Left colon (tissue), 2 donors: ENCODE measurements around the gene LRRC59. TPM values are rescaled to one million over a fixed set of nuclear protein-coding genes. Genes with fewer than 3 reads are reported as not detected.
A peak's percentile ranks its signal among the peaks of the same experiment; 100 is the strongest.
"Not testable (repeated sequence)": the region's sequence is repeated elsewhere in the genome, so short reads cannot be mapped to it uniquely, and the experiment has no call there.

Experiments
- ATAC-seq: fragments of 200-7000 bp; cut with Tn5 transposase; one replicate; pipeline ENCODE4 v1.9.1; 2020; ENCODE audit warnings: mild to moderate bottlenecking, moderate library complexity
- DNase-seq, 2 donors: peaks; one replicate each; pipeline ENCODE4 v3.0.0-alpha.2; 2020
- intact Hi-C, 2 donors: fragments of 100-400 bp; cut with DNase I in 1 of 2; cut with micrococcal nuclease in 1 of 2; formaldehyde crosslinking; loops; one replicate each; pipeline versions ENCODE4 v1.11.2 to v1.14.0; 2022; cut with DNase I, micrococcal nuclease
- long read RNA-seq: library from polyadenylated mRNA; unstranded; transcript quantifications from one replicate; pipeline ENCODE4 v2.0.0, GENCODE V29; 2021
- total RNA-seq, 2 donors: library from RNA; stranded (reverse); fragmentation: NEBNext Ultra II Directional; extraction: Animal tissue kit (Norgen Biotek cat#: 25700); gene quantifications; one replicate each; pipeline ENCODE4 v1.2.1, GENCODE V29; 2021
- donor health status: DM: no; HTN: no; CAD: no.
- donor health status: DM: yes; HTN: yes; CAD: no.

Gene LRRC59
- 100 to 1,000 TPM; 113 to 155 TPM for total RNA-seq
- long read RNA-seq, transcript LRRC59-201 (7 exons, 2,910 nt): major isoform, 107 of 149 reads
- long read RNA-seq, partial matches to known transcripts: 38 of 149 reads
- long read RNA-seq, other reads (novel, unspliced or antisense): 4 of 149 reads

DNA sequence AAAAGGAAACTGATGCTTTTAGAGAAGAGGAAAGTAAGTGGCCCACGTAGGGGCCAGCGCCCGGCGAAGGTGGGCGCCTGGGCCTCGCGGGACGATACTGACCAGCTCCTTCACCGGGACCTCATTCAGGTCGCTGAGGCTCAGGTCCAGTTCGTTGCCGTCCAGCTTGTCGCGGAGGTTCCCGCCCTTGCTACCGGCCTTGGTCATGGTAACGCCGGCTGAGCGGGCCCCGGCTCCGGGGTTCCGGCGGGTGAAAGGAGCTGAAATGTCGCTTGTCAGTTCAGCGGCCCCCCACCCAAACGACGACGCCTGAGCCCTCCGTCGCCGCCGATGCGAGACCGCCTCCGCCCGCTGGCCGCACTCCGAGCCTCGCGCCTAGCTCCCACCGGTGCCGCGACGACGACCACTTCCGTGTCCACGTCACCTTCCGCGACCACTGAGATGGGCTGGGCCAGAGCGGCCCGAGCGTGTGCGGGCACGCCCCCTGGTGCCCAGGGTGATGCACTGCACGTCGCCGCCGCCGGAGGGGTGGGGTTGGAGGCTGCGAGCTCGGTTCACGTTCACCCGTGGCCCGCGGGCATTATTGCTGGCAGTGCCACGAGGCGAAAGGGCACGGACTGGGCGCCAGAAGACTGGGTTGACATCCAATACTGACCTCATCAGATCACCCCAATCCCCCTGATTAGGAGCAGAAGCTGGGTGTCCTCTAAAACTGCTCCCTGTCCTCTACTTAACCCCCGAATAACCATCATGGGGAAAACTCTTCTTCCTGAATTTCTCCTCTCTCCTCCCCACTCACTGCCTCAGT is at the start of gene LRRC59:
TSS of gene LRRC59 (minus strand) at position 413 of the 808 bp plus-strand sequence. CDS start at position 207, 206 bp downstream.
- DNase-seq (peak; percentile 89 to 93), ATAC-seq (peak; percentile 84)
- intact Hi-C loops: no loop called here

DNA sequence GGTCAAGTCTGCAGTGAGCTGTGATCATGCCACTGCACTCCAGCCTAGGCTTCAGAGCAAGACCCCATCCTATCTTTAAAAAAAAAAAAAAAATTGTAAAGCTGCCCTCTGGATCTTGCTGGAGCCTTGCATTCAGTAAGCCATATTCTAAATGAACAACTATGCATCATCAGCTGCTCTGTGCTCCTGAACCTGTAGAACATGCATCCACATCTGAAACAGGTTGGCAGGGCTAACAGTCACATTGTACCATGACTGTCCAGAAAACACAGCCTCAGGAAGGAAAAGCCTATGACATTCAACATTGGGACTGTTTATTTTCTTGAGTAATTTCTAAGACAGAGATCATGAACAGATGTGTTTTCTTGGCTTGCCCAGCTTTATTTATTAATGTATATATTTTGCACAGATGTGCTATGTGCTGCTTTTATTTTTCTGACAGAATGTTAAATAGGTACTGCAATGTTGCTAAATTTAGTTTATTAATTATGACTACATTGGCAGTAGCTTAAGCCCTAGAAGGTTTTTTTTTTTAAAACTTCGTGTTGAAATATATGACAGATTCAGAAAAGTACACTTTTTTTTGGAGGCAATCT is 48.5 kb upstream of the LRRC59 start:
- intact Hi-C loops: no loop called here
- ATAC-seq (no peak), DNase-seq (no peak)

DNA sequence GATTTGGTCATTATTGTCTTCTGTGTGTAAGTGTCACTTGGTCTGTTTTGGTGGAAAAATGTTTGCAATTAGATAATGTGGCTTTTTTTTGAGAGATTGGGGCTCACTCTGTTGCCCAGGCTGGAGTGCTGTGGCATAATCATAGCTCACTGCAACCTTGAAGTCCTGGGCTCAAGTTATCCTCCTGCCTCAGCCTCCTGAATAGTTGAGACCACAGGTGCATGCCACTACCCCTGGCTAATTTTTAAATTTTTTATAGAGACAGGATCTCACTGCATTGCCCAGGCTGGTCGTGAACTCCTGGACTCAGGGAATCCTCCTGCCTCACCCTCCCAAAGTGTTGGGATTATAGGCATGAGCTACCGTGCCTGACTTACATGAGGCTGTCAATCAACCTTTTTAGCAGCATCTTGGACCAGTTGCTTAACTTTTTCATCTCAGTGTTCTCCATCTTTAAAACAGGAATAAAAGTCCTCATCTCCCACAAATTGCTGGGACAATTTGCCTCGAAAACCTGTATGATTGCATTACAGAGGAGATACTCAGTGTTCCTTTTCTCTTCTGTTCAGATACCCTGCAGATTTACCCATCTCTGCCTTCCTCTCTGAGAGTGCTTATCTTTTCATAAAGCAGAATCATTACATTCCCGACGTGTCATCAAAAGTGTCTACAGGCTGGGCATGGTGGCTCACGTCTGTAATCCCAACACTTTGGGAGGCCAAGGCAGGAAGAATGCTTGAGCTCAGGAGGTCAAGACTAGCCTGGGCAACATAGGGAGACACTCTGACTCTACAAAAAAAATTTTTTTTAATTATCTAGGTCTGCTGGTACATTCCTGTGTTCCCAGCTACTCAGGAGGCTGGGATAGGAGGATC is 47.8 kb upstream of the LRRC59 start:
- no peak for ATAC-seq

DNA sequence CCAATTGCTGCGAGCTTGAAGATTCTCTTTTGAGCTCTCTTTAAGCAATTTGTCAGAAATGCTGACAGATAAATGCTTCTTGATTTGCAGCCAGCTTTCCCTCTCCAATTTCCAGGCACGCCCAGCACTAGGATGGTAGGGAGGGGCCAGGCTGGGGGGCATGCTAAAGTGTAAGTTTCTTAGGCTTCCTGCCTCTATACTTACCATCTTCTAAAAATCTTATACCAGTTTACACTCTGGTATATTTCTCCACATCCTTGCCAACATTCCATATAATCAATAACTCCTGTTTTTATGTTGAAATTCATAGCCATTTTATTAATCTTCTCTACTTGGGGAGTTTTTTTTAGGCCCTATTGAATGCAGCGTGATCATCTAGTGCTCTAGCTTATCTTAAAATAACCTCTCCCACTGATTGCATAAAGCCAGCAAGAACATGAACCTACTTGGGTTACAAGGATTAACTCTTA is 46.2 kb upstream of the LRRC59 start:
- intact Hi-C loops: no loop called here
- peak in 1 of 2 donors; percentile 58 for DNase-seq
- peak; percentile 27 for ATAC-seq

More for the DNA sequence above, 47.8 kb upstream of the LRRC59 start:
- intact Hi-C loops: no loop called here
- DNase-seq: no peak

DNA sequence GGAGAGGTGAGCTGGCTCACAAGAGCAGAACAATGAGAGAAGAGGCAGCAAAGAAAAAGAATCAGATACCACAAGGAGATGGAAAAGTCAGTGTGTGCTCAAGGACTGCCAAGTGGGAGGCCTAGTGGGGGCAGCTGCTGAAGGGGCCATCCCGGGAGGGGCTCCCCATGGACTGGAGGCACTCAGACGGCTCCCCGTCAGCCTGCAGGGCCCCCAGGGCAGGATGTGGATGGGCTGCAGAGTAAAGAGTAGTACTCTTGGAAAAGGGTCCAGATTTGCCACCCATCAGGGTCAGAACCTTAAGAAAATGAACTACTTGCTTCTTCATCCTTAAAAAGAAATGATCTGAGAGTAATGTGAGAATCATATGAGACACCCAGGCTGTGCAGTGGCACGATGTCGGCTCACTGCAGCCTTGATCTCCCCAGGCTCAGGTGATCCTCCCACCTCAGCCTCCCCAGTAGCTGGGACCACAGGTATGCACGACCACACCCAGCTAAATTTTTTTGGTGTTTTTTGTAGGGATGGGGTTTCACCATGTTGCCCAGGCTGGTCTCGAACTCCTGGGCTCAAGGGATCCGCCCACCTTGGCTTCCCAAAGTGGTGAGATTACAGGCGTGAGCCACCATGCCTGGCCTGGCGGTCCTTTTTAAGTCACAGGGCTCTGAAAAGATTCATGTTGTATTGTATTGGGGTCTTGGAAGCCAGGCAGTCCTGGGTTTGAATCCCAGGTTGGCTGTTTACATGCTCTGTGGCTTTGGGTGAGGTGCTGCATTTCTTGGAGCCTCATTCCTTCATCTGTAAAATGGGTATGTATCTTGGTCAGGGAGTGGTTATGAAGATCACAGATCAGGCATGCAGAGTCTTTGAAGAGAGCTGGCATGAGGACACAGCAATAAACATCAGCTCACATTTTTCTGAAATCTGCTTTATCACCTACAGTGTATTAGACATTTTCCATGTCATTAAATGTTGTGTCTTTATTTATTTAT is 43.8 kb upstream of the LRRC59 start:
- intact Hi-C loops: no loop called here
- DNase-seq (no peak), ATAC-seq (no peak)

DNA sequence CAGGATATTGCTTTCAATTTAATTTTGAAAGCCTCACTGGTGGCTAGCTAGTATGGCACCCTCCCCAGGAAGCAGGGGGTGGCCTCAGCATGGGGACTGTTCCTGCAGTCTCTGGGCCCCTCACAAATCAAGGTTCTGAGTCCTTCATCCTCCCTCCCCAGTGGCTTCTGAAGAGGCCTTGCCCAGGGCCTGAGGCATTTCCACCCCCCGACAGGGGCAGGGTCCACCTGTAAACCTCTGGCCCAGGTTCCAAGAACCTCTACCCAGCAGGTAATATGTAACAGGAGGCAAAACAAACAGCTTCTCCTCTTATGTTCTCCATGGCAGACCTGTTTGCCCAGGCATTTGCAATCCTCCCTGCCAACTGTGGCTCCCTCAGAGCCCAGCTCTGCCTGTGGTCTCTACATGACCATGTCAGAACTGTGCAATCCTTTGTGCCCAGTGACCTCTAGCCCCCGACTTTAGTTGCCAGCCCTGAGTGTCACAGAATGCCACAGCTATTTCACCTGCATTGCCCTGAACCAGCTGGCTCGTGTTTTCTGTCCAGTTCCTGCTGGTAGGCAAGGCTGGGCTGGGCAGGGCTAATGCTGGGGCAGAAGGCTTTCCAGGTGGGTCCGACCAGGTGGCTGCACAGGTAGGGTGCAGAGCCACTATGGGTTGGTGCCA is 43.0 kb upstream of the LRRC59 start:
- ATAC-seq (peak; percentile 88), DNase-seq (peak; percentile 70)
- intact Hi-C loops: no loop called here

DNA sequence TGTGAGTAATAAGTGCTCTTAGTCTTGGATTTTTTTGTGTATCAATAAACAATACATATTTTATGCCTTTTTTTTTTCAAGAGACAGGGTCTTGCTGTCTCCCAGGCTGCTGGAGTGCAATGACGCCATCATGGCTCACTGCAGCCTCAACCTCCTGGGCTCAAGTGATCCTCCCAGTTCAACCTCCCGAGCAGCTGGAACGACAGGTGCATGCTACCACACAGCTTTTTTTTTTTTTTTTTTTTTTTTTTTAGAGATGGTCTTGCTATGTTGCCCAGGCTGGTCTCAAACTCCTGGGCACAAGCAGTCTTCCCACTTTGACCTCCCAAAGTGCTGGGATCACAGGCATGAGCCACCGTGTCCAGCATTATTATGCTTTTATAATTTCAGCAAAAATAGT is 41.7 kb upstream of the LRRC59 start:
- ATAC-seq (no peak), DNase-seq (no peak)
- intact Hi-C loops: no loop called here

DNA sequence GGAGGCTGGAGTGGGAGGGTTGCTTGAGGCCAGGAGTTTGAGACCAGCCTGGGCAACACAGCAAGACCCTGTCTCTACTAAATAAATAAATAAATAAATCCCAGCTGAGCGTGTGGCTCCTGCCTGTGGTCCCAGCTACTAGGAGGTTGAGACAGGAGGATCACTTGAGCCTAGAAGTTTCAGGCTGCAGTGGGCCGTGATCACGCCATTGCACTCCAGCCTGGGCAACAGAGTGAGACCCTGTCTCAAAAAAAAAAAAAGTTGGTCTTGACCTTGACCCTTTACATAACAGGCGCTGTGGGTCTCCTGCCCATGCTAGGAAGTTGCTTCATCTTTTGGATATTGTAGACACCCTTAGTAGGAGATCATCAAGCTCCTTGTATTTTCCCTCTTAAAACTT is 40.1 kb upstream of the LRRC59 start:
- ATAC-seq (no peak), DNase-seq (no peak)
- intact Hi-C loops: no loop called here

DNA sequence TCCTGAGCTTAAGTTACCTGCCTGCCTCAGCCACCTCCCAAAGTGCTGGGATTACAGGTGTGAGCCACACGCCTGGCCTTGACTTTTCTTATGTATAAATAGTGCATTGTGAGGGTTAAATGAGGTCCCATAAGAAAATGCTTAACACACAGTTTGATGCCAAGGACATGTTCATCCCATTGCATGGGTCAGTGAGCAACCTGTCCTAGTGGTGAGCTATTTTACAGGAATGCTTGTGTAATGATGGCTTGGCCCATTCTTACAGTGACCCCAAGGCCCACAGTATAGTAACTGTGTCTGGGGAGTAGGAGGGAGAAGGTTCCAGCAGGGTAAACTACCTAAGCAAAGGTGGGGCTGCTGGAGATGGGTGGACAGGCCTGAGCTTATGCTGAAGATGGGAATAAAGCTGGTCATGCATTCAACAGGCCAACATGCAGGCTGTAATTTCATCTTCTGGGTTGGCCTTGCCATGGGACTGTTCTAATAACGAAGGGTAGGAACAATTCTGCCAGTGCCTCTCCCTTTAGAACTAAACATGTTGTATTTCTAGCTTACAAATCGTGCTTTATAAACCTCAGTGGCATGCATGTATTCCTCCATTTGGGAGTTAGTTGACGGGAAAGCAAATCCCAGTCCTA is 34.9 kb upstream of the LRRC59 start:
- no peak for ATAC-seq
- intact Hi-C loops: no loop called here
- no peak for DNase-seq

DNA sequence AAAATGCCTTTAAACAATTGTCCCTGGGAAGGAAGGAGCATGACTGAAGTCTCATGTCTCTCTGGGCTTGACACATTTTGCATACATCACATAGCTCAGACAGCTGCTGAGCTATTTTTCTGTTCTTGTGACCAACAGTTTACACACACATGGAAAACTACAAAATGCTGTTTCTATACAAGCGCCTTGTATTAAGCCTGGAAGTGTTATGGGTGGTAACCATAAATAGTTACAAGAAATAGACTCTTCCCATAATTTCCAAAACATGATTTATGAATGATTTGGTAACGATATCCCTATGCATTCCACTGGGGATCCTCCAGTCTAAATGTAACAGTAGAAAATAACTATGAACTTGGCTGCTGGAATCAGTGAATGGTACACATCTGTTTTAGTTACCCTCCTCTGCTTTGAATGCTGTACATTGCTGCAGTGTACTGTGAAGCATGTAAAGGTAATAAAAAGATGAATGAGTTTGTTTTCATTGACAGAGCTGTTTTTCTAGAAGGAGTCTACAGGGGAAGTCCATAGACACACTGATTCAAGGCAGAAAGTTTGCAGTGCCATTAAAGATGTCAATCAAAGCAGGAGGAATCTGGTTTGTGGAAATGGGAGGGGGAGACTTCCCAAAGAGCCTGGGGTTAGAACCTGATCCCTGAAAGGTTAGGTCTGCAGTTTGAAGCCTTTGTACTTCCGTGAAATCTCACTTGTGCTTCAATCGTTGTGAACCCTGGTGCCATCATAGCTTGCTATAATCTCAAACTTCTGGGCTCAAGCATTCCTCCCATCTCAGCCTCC is 33.7 kb upstream of the LRRC59 start:
- no peak for ATAC-seq
- no peak for DNase-seq
- intact Hi-C loops: no loop called here

DNA sequence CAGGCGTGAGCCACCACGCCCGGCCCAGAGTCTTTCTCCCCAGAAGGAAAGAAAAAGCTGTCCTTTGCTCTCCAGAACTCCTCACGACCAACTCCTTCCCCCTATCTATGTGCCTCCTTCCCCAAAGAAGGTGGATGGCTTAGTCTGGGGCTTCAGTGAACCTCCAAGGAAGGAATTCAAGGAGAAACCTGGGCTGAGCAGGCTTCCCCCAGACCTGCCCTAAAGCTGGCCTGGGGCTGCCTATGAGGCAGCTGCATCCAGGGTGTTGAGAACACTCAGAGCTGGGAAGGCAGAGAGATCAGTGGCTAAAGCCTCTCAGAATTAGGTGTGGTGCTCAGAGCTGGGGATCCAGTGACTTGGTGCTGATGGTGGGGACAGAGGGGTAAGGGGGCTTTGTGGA is 32.5 kb upstream of the LRRC59 start:
- intact Hi-C loops: no loop called here
- ATAC-seq (no peak), DNase-seq (no peak)

DNA sequence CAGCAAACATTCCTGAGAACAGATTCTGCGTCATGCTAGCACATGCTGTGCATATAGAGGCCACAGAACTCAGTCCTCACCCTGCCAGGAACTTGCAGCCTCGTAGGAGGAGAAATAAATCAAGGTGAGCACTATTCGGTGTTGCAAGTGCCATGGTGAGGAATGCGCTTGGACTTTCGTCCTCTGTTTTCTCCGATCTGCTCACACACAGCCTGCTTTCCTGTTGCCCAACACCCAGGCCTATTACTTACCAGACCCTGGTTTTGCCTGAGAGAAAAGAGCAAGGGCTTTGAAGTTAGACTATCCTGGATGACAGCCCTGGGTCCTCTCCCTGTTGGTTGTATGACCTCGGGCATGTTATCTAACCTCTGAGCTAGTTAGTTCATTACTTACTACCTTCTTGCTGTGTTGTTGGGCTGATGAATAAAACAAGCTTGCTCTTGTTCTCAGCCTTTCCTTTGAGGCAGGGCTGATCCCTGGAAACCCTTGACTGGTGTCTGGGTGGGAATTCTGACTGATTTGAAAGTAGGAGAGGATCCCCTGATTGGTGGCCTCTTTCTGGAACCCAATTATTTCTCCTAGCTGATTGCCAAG is 31.6 kb upstream of the LRRC59 start:
- intact Hi-C loops: no loop called here
- DNase-seq: no peak
- peak; percentile 19 for ATAC-seq

DNA sequence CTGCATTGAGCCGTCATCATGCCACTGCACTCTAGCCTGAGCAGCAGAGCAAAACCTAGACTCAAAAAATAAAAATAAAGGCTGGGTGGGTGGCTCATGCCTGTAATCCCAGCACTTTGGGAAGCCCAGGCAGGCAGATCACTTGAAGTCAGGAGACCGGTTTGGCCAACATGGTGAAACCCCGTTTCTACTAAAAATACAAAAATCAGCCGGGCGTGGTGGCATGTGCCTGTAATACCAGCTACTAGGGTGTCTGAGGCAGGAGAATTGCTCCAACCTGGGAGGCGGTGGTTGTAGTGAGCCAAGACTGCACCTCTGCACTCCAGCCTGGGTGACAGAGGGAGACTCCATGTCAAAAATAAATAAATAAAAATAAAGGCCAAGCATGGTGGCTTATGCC is 30.8 kb upstream of the LRRC59 start:
- intact Hi-C loops: not testable (repeated sequence)

DNA sequence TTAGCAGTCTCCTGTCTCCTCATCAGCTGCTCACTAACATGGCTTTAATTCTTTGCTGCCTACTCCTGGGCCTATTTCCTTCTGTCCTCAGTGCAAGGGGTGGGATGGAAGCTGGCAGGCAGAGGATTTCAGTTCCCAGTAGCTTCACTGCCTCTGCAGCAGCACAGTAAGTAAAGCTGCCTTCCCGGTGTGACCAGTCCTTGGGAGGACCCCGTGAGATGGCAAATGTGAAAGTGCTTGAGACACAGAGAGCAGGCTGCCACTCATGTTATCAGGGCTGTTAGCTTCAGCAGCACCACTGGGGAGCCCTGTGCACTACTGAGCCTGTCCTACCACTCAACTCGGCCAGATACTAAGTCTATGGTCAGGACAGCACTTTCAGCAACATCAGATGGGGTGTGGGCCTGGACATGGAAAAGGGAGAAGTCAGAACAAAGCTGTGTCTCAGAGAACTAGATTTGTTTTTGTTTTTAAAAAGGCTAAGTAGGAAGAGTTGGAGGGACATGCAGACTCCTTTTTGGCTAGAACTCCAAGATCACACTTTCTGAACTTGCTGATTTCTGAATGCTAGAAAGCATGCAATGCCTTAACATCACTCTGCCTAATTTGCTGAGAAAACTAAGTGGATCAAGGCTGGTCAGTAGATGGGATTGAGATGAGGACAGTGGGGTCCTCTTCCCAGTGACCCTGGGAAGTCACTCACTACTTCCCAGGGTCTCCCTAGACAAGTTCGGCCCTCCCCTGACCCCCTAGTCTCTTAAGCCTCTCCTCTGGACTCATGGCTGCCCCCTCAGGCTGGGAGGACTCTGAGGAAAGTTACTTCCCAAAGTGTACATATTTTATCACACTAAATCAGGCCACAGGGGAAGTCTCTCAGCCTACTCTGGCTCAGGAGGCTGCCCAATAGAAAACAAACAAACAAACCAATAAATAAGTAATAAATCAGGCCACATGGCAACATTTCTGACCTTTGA is 29.8 kb upstream of the LRRC59 start:
- DNase-seq (peak; percentile 52 to 53), ATAC-seq (peak; percentile 65)
- intact Hi-C loops: no loop called here

More for the DNA sequence above, 30.8 kb upstream of the LRRC59 start:
- DNase-seq, ATAC-seq: not testable (repeated sequence)

DNA sequence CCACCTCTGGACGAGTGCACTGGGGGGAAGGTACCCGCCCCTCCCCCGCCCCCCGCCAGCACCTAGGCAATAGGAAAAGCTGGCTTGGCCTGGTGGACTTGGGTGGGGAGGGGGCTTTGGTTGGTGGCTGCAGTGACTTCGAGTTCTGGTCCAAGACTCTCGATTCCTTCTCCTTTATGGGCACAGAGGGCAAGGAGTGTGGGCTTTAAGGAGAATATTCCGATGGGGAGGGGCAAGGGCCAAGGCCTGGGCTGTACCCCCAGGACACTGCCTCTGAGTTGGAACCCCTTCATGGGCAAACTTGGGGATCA is 29.1 kb upstream of the LRRC59 start:
- intact Hi-C loops: no loop called here
- DNase-seq (no peak), ATAC-seq (no peak)
